Stomach (tissue), 4 donors: Measurements from ENCODE around the gene STAT5B.

Experiments
- POLR2A ChIP-seq, 4 donors: fragments of 450-650 bp; IDR thresholded peaks; one replicate each; pipeline ENCODE4 v1.6.1; 2016; ENCODE audit warnings: antibody characterized with exemption in 4 of 4, control low read depth in 2 of 4, mild to moderate bottlenecking in 1 of 4, moderate library complexity in 1 of 4
- TF ChIP-seq, protein P1 (sequence below), 7 experiments: fragments of 450-650 bp in 4 of 7; fragments of 200-600 bp in 3 of 7; sonication (generic) in 3 of 7; IDR thresholded peaks; one replicate each; pipeline ENCODE4 v1.5.1; 2016 to 2019; ENCODE audit warnings: antibody characterized with exemption in 7 of 7, control low read depth in 2 of 7, mild to moderate bottlenecking in 1 of 7

DNA sequence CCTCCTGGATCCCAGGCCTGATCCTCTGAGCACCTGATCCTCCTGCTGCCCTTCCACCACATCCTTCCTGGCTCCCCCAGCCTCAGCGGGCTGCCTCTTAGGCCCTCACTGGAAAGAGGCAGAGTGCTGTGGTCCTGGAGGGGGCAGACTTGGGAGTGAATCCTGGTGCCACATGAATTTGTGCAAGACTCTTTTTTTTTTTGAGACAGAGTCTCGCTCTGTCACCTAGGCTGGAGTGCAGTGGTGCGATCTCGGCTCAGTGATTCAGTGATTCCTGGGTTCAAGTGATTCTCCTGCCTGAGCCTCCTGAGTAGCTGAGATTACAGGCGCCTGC is 84.9 kb downstream of the STAT5B start:
- TF ChIP-seq, protein P1, sequence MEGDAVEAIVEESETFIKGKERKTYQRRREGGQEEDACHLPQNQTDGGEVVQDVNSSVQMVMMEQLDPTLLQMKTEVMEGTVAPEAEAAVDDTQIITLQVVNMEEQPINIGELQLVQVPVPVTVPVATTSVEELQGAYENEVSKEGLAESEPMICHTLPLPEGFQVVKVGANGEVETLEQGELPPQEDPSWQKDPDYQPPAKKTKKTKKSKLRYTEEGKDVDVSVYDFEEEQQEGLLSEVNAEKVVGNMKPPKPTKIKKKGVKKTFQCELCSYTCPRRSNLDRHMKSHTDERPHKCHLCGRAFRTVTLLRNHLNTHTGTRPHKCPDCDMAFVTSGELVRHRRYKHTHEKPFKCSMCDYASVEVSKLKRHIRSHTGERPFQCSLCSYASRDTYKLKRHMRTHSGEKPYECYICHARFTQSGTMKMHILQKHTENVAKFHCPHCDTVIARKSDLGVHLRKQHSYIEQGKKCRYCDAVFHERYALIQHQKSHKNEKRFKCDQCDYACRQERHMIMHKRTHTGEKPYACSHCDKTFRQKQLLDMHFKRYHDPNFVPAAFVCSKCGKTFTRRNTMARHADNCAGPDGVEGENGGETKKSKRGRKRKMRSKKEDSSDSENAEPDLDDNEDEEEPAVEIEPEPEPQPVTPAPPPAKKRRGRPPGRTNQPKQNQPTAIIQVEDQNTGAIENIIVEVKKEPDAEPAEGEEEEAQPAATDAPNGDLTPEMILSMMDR (IDR thresholded peaks at IDR 0.05) = no peak
- TF ChIP-seq POLR2A (IDR thresholded peaks at IDR 0.05) = no peak
